Thyroid gland (tissue), 4 donors: ENCODE measurements around the gene VCAN.

Source experiments
- CTCF ChIP-seq, 6 experiments: fragments of 200-600 bp in 3 of 6; fragments of 450-650 bp in 3 of 6; sonication (generic) in 3 of 6; IDR thresholded peaks; one replicate each; pipeline ENCODE4 v1.5.1; 2016 to 2019; ENCODE audit warnings: antibody characterized with exemption in 6 of 6, mild to moderate bottlenecking in 2 of 6, inconsistent platforms in 1 of 6, moderate library complexity in 1 of 6
- POLR2A ChIP-seq, 2 donors: fragments of 450-650 bp; IDR thresholded peaks; one replicate each; pipeline ENCODE4 v1.6.1; 2017; ENCODE audit warnings: antibody characterized with exemption in 2 of 2, mild to moderate bottlenecking in 2 of 2, moderate library complexity in 1 of 2

- TF ChIP-seq CTCF (IDR thresholded peaks at IDR 0.05) (no peak), POLR2A (IDR thresholded peaks at IDR 0.05) (no peak)
Measured at GRCh38 chr5:83556190-83556589, 84.6 kb downstream of the VCAN start.
